Right renal cortex interstitium (tissue), 3 donors: ENCODE data around the gene CASKIN1. TPM values are rescaled to one million over a fixed set of nuclear protein-coding genes. Genes with fewer than 3 reads are reported as not detected.

Experiments used
- DNase-seq, 3 donors: peaks; one replicate each; pipeline ENCODE4 v3.0.0-alpha.2; 2013; ENCODE audit warnings: low read depth in 3 of 3, low spot score in 2 of 3
- polyA plus RNA-seq, 3 donors: library from polyadenylated mRNA; unstranded; fragments of 120-200 nt; gene quantifications; one replicate each; pipeline ENCODE4 v1.2.1, GENCODE V29; 2013; ENCODE audit not compliant: insufficient read length in 3 of 3

CASKIN1 gene
- polyA plus RNA-seq, 3 donors: 0.92 to 1.4 (median 1.4) TPM

- no peak for DNase-seq
These were observed 1.4 kb upstream of the CASKIN1 start for GRCh38 chr16:2197765-2198164.

- no peak for DNase-seq
These were observed 641 bp upstream of the CASKIN1 start for GRCh38 chr16:2196981-2197511.

GRCh38 chr16:2195322-2196161 is 863 bp downstream of the CASKIN1 start:
- no peak for DNase-seq

- no peak for DNase-seq
These were observed 1.5 kb downstream of the CASKIN1 start for GRCh38 chr16:2194852-2195321.

- no peak for DNase-seq
These were observed 2.1 kb downstream of the CASKIN1 start for GRCh38 chr16:2194166-2194834.

GRCh38 chr16:2191446-2191706 is 5.0 kb downstream of the CASKIN1 start:
- DNase-seq: no peak

GRCh38 chr16:2190659-2191445 is 5.6 kb downstream of the CASKIN1 start:
- no peak for DNase-seq

- DNase-seq: no peak
These were observed 6.3 kb downstream of the CASKIN1 start for GRCh38 chr16:2190002-2190658.

GRCh38 chr16:2189252-2189893 is 7.0 kb downstream of the CASKIN1 start:
- no peak for DNase-seq

- DNase-seq: no peak
These were observed 8.0 kb downstream of the CASKIN1 start for GRCh38 chr16:2188395-2188794.

- no peak for DNase-seq
These were observed 9.2 kb downstream of the CASKIN1 start for GRCh38 chr16:2187212-2187611.

- DNase-seq: no peak
These were observed 9.9 kb downstream of the CASKIN1 start for GRCh38 chr16:2186505-2186904.

- no peak for DNase-seq
These were observed 10.3 kb downstream of the CASKIN1 start for GRCh38 chr16:2186064-2186463.

GRCh38 chr16:2184962-2185361 is 11.4 kb downstream of the CASKIN1 start:
- no peak for DNase-seq

GRCh38 chr16:2184346-2184745 is 12.1 kb downstream of the CASKIN1 start:
- no peak for DNase-seq

- DNase-seq: no peak
These were observed 12.7 kb downstream of the CASKIN1 start for GRCh38 chr16:2183671-2184070.

- DNase-seq: no peak
These were observed 14.5 kb downstream of the CASKIN1 start for GRCh38 chr16:2181952-2182351.

- no peak for DNase-seq
These were observed 15.2 kb downstream of the CASKIN1 start for GRCh38 chr16:2180962-2181923.

- no peak for DNase-seq
These were observed 15.9 kb downstream of the CASKIN1 start for GRCh38 chr16:2180461-2180860.
